Measurements from ENCODE around the gene RGS5.

The RGS5 gene

DNA sequence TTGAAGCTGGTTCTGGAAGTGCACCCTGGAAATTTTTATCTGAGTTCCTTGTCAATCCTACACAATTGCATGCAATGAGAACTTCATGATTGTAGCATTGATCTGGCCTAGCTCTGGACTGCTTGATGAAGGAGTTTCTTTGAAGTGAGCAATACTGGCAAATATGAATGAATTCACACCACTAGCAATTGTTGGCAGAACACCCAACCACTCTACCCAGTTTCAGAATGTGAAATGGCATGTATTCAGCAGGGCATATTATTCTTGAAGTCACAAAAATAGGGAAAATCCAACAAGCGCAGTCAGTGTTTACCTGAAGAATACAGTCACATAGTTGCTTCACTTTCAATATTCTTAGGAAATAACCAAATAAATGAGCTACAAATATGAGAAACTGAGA lies 57.3 kb downstream of the RGS5 start:
- no peak for DNase-seq (ENCODE audit: low read depth in 2 of 3, low spot score in 2 of 3)

DNA sequence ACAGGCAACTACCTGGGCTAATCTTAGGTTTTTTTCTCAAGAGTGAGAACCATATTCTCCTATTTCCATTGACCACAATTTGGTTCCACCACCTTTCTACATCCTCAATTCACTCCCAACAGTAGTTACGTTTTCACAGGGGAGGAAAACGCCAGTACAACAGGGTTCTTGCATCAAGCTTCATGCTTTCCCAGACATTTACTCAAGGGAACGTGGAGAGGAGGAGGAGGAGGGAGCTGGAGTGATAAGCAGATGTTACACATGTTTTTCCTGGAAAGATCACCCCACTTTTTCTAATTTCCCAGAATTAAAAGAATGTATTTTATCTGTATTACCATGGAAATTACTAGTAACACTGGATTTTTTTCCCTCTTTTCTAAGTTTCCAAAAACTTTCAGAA lies 58.3 kb downstream of the RGS5 start:
- DNase-seq (ENCODE audit: low read depth in 2 of 3, low spot score in 2 of 3), result no peak

DNA sequence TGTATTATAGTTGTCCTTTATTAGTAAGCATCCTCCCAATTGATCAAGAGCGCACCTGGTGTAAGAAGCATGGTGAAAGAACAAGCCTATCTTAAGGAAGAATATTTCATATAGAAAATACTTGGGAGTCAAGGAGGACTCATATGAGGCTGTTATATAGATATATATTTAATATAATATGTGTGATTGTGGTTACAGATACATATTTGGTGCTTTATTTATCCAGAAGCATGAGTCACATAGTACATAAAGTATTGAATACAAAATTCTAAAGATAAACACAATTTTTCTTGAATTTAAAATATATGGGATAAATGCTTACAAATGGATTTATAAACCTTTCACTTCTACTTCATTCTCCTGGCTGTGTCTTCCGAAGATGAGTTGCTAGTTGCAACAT lies 60.6 kb downstream of the RGS5 start:
- DNase-seq (ENCODE audit: low read depth in 2 of 3, low spot score in 2 of 3), result no peak

DNA sequence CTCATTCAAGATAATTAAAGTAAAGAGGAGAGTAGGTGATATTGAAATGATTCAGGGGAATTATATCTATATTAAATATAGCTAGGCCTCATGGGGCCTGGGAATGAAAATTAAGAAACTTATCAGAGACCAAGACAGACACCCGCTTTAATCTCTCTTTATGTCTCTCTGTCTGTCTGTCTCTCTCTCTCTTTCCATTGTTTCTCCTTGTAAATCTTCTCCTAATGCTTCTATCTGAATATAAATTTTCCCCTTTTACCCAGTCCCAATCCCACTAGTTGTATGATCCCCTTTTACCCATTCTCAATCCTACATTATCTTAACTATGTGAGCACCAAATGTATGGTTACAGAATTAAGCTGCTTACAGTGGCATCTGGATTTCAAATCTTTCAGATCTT lies 61.2 kb downstream of the RGS5 start:
- no peak for DNase-seq (ENCODE audit: low read depth in 2 of 3, low spot score in 2 of 3)

DNA sequence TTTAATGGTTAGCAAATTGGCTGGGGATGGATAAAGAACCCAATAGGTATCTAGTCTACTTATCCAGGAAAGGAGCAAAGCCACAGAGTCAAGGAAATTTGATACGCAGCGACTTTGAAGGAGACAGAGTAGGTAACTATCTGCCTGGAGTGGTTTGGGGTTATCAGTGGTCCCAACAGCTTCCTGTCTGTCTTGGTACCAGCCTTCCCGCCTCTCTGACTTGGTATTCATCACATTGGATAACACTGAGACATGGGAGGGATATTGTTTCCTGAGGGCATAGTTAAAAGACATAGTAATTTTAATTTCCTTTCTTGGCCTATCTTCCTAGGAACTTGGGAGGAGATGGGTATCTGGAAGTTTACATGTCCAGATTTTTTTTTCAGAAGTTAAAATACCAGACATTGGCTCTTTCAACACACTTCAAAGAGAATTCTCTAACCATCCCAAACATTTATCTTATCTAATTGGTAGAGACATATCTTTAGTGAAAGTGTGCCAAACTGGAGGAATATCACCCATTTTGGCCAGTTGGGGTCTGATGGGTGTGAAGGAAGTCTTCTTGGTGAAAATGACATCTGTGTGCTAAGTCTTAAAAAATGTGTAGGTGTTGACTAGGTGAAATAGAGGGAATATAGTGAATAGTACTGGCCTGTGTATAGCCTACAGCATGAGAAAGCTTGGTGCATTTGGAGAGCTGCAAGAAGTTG lies 65.0 kb downstream of the RGS5 start:
- no peak for DNase-seq (ENCODE audit: low read depth in 2 of 3, low spot score in 2 of 3)

DNA sequence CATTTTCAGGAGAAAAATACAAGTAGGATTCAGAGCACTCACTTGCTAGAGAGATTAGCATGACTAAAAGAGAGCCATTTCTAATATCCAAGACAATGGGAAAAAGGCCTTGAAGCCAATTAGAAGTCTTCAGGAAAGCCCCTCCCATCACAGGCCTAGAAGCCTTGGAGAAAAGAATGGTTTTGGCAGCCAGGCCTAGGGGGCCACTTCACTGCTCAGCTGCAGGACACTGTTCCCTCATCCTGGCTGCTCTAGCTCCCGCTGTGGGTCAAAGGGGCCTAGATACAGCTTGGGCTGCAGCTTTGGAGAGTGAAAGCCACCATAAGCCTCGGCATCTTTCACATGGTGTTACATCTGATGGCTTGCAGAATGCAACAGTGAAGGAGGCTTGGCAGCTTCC lies 70.7 kb downstream of the RGS5 start:
- no peak for DNase-seq (ENCODE audit: low read depth in 2 of 3, low spot score in 2 of 3)

DNA sequence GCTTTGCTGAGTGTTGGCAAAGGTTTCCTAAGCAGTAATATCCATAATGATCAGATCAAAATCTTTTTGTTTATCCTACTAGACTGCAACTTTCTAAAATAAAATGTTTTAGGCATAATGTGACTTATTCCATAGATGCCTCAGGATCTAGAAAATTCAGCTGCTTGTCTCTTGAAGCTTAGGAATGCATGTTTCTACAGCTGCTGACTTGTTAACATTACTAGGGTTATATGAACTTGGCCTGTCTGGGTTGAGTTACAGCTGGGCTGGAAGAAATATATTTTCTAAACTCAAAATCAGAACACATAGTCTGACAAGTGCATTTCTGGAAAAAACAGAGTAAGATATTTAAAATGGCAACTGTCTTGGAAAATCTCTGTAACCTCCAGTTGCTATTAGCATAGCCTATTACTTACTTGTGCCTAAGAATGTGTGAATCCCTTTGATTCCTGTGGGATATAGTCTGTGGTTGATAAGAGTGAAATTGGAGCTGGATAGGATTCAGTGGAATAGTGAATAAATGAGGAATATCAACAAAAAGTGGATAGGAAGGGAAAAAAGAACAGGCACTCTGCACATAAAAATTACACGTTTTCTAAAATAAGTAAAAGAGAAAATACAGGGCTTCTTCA lies 72.4 kb downstream of the RGS5 start:
- no peak for DNase-seq (ENCODE audit: low read depth in 2 of 3, low spot score in 2 of 3)

DNA sequence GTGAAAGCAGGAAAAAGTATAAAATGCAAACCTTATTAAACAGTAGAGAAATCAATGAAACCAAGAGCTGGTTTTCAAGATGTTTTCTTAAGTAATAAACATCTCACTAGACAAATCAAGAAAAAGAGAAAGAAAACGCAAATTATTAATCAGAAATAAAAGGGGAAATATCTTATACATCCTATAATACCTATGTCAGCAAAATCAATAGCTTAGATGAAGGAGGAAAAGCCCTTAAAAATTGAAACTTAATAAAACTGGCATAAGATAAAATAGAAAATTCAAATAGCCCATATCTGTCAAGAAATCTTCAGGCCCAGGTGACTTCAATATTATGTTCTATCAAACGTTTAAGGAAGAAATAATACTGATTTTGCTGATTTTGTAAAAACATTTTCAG lies 74.4 kb downstream of the RGS5 start:
- no peak for DNase-seq (ENCODE audit: low read depth in 2 of 3, low spot score in 2 of 3)

DNA sequence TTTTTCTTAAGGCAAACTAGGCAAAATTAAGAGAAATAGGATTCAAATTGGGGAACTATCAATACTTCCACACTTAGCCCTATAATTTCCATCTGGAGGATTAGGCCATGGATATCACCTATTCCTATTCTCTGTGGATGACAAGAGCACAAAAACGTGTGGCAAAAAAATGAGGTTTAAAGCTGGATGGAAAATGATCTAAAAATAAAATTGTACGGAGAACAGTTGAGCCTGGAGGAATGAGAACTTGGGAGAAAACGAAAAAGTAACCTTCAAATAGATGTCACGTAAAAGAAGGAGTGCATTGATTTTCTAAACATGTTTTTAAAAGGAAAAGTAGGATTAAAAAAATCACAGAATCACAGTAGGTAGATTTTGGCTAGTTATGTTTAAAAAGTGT lies 77.9 kb downstream of the RGS5 start:
- DNase-seq (ENCODE audit: low read depth in 2 of 3, low spot score in 2 of 3), result no peak

DNA sequence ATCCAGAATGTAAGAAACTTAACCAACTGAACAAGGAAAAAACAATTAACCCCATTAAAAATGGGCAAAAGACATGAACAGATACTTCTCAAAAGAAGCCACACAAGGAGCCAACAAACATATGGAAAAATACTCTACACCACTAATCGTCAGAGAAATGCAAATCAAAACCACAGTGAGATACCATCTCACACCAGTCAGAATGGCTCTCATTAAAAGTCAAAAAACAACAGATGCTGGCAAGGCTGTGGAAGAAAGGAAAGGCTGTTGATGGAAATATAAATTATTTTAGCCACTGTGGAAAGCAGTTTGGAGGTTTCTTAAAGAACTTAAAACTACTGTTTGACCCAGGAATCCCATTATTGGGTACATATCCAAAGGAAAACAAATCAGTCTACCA lies 82.3 kb downstream of the RGS5 start:
- DNase-seq (ENCODE audit: low read depth in 2 of 3, low spot score in 2 of 3), result no peak

DNA sequence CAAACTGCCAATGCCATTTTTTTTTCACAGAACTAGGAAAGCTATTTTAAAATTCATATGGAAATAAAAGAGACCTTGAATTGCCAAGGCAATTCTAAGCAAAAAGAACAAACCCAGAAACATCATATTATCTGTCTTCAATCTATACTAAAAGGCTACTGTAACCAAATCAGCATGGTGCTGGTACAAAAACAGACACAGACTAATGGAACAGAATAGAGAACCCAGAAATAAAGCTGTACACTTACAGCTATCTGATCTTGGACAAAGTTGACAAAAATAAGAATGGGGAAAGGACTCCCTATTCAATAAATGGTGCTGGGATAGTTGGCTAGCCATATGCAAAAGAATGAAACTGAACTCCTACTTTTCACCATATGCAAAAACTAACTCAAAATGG lies 83.0 kb downstream of the RGS5 start:
- no peak for DNase-seq (ENCODE audit: low read depth in 2 of 3, low spot score in 2 of 3)

DNA sequence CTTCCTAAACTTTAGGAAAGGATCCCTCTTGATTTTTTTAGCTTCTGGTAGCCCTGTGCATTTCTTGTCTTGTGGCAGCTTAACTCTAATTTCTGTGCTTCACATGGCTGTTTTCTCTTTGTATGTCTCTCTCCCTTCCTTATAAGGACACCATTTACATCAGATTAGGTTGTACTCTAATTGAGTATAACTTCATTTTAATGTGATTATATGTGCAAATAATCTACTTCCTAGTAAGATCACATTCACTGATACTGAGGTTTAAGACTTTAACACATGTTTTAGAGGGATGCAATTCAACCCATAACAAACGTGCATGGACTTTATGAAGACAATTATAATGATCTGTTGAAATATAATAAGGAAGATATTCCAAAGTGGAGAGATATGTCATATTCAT lies 86.8 kb downstream of the RGS5 start:
- DNase-seq (ENCODE audit: low read depth in 2 of 3, low spot score in 2 of 3), result no peak

DNA sequence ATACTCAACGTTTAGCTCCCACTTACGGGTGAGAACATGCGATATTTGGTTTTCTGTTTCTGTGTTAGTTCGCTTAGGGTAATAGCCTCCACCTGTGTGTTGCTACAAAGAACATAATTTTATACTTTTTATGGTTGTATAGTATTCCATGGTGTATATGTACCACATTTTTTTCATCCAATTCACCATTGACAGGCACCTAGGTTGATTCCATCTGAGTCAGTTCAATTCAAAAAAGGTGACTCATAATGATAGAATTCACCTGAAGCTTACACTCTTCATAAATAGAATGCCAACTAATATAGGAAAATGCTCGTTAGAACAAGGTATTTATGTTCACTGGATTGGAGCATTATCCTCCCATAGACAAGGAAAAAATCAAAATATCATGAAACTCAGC lies 95.1 kb downstream of the RGS5 start:
- no peak for DNase-seq (ENCODE audit: low read depth in 2 of 3, low spot score in 2 of 3)

DNA sequence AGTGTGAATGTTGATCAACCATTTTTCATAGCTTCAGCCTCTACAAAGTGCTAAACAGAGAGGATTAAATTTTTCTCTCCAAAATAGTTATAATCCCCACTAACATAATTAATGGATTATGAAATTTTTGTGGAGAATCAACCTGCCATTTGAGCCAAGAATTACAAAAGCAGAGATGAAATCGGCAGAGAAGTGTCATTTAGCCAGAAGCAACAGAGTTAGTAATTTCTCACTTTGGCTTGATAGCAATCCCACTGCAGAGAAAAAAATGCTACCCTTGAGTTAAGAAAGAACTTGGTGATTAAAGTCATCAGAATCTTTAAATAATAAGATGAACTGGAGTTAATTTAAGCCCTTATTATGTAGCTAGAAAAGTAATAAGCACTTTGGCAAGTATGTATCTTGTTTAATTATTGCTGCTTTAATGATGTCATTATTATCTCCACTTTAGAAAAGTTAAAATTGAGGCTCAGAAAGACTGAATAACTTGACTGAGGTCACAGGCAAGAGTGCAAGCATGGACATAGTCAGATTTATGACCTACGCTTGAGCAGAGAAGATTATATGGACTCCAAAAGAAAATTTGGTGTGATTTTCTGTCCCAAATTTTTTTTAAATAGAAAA lies 96.2 kb downstream of the RGS5 start:
- DNase-seq (ENCODE audit: low read depth in 2 of 3, low spot score in 2 of 3), result no peak

DNA sequence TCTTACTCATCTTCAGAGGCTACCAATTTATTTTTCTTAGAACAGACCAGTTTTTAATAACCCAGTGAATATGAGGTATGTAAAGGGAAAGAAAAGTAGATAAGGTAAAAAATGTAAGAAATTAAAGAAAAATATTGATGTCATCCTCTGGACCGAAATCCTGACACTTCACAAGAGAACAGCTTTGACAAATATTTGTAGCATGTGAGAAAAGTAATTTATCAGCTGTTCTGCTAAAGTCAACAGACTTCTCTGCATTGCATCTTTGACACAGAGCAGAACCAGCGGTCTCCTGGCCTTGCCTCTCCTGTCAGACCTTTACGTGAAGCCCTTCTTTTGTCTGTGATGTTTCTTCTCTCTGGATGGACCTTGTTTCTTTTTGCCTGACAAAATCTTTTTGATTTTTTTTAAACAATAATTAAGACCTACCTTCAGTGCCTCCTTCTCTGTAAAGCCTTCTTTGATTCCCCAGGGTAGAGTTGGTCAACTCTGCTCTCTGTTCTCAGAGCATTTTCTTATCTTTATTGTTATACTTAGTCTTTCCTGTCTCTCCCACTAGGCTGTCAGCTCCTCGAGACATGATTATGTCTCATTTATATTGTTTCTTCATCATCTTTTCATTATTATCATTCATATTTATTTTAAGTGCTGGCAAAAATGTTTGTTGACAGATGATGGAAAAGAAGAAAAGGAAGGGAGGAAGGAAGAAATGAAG lies 98.2 kb downstream of the RGS5 start:
- no peak for DNase-seq (ENCODE audit: low read depth in 2 of 3, low spot score in 2 of 3)

DNA sequence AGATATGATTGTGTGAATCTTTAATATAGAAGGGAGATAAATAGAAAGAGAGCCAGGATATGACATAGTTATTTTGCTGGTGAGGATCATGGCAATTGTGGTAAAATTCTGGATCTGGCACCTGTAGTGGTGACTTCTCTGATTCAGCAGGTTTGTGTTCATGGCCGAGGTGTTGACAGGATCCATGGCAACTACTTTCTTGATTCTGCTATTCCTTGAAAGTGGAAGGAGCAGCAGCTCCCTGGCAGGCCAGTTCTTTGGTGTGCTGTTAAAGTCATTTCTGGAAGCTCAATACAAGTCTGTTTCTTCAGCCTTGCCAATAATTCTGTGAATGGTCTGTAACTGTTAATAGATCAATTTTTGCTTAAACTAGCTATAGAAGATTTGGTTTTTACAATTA lies 100.1 kb downstream of the RGS5 start:
- DNase-seq (ENCODE audit: low read depth in 2 of 3, low spot score in 2 of 3), result no peak

DNA sequence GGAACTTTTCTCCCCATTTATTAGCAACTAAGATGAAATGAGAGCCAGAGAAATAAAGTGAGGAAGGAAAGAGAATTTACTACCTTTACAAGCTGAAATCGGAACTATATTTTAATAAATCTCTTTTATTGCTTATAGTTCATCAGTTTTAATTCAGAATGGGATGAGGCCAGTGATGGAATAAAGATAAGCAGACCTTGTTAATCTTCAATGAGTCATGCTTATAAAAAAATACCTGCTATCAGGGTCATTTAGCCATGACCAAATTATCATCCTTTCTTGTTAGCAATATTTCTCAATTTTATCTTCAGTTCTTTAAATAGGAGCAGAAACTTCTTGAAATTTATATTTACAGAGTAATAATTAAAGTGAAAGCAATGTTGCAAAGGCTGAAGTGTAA lies 107.5 kb downstream of the RGS5 start:
- DNase-seq (ENCODE audit: low read depth in 2 of 3, low spot score in 2 of 3), result no peak

DNA sequence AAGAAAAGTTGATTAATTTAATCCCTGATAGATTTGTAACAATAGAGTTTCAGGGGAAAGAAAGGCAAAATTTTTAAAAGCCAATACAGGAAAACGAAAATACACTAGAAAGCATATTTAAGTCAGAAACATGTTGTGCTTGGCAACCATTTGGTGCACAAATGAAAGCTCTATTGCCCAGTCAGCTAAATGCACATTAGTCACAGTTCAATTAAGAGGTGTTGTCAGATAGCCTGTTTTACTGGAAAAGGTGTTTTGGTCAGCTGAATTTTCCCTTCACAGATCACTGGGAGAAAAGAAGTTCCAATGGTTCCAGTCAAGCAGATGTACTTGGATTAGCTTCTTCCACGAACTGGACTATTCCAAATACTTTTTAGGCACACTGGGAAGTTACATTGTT lies 108.1 kb downstream of the RGS5 start:
- no peak for DNase-seq (ENCODE audit: low read depth in 2 of 3, low spot score in 2 of 3)

DNA sequence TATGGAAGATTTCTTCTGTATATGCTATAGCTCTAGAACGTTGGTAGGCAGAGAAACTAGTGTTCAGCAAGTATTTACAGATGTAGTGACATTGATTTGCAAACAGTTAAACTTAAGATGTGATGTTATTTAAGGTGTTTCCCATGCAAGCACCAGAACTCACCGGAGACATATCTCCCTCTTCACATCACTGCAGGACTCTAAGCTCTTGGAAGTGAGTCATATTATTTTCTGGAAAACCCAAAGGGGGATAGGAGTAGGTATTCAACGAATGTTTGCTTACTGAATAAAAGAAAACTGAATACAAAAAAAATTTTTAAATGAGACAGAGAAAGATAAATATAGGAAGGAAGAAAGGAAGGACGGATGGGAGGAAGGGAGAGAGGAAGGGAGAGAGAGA lies 108.5 kb downstream of the RGS5 start:
- no peak for DNase-seq (ENCODE audit: low read depth in 2 of 3, low spot score in 2 of 3)

DNA sequence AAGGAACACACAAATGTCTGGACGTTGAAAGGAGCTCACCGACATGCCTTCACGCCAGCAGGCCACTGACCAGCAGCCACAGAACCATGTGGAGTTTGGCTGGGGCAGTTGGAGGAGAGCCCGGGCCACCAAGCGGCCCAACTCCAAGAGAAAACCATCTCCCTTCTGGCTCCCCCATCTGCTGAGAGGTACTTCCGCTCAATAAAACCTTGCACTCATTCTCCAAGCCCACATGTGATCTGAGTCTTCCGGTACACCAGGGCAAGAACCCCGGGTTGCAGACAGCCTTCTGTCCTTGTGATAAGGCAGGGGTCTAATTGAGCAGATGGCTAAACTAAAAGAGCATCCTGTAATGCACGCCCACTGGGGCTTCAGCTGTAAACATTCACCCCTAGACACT lies 109.1 kb downstream of the RGS5 start:
- DNase-seq (ENCODE audit: low read depth in 2 of 3, low spot score in 2 of 3), result no peak

DNA sequence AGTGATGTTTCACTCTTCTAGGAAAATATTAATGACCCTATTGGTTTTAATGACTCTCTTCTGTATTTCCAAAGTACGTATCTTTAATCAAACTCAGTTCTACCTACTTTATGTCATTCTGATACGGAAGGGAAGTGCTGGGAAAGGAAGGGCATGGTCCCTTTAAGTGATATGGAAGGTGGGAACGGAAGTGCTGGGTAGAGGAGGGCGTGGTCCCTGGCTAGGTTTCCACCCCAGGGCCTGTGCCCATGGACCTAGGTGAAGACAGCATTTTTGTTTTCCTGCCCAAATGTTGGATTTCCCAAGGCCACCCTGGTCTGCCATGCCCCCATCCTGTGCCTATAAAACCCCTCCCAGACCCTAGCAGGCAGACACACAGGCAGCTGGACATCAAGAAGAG lies 109.5 kb downstream of the RGS5 start:
- no peak for DNase-seq (ENCODE audit: low read depth in 2 of 3, low spot score in 2 of 3)
